ENCODE results near the gene FSIP1.

Gene FSIP1

DNA sequence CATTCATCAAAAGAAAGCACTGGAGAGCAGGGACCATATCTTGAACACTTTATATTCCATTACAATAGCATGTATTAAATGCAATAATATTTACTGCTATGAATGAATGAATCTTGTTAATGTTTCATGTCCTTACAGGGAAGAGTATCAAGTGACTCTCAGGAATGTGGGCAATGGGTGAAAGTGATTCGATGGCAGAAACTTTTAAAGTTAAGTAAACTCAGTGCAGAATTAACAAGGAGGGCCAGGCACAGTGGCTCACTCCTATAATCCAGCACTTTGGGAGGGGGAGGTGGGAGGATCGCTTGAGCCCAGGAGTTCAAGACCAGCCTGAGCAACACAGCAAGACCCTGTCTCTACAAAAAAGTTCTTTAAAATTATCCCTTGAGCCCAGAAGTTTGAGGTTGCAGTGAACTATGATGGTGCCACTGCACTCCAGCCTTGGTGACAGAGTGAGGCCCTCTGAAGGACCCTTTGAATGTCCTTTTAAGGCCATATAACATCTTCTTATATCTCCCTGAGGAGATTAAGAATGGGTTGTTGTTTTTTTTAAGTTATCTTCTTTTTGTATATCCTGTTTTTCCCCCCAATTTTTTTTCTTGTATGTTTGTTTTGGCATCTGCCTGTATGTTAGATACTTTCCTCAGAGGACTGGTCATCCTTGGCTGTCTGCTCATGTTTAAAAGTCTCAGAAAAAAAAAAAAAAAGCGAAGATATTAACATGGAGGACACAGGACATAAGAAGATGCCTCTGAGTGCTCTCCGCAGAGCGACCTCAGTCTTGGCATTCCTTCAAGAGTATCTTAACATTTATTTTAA lies 9.6 kb upstream of the FSIP1 start:
- DNase-seq: no peak

DNA sequence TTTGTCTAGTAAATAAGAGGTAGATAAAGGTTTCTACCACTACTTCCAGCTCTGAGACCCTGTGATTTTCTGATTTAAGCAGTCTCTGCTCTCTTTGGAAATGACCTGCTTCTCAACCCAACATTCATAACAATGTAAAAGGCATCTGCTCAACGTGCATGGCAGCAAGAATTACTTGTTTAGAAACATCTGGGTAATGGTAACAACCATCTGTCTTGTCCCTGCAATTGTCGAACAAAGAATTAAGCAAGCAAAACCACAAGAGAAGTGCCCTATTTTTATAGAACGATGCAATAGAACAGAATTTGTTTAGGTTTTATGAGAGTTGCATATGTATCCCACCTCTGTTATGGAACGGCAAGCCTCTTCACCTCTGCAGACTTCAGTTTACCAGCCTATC lies 7.1 kb upstream of the FSIP1 start:
- no peak for DNase-seq

DNA sequence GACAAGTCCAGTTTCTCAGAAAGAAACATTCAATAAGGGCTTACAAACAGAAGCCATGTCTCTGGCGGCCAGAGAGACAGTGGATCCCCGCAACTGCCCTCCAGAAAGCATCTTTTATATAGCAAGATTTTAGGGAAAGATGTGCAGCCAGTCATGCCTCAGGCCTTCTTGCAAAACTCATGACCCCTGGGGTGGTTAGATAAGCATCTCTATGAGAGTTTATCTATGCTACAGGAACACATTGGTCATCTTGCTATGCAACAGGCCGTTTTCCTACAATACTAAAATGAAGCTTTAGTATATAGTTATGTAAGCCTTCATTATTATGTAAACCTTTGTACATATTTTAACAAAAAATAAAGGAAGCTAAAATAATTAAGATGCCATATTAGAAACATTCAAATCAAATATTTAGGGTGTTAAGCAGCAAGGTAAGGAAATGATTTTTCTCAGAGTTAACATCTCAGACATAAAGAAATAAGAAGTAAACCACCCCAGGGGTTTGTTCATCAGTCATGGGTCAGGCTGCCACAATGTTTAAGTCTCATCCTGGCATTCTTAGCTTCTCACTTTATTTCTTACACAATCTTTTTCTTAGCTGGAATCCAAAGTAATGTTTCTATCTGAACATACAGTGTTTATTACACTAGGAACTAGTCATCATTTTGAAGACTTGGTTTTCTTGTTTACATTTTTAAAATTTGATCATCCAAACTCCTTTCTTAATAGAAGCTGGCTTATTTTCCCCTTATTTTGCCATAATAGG lies 6.3 kb upstream of the FSIP1 start:
- DNase-seq: peak; percentile 69

DNA sequence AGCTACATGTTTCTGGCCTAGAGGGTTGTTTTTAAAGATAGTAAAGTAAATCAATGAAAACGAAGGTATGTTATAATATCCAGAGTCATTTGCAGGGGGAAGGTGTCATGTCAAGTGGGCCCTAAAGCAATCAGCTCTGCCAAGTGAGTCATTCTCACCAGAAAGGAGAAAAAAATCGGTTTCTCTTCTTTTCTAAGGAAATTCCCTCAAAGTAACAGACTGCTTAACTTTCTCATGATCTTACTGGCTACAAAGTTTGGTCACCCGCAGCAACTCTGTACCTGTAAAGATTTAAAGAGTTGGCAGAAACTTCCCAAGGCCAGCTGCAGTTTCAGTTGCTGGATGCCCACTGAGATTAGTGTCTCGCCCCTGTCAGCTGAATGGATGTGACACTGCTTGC lies 5.5 kb upstream of the FSIP1 start:
- peak; percentile 46 for DNase-seq

DNA sequence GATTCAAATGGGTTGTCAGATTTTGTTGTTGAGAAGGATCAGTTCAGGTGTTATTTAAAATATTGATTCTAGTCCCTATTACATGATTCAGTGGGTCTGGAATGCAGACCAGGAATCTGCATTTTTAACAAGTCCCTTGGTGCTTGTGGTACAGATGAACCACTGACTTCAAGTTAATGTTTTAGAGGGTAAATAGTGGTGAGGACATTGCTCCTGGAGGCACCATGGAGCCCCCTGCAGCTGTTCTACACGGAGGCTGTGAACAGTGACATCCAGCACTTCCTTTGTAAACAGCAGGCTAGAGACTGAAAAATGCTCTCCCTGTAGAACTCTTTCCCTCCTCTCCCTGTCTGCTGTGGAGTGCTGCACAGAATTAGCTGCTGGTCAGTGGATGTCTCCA lies 4.8 kb upstream of the FSIP1 start:
- DNase-seq: no peak

DNA sequence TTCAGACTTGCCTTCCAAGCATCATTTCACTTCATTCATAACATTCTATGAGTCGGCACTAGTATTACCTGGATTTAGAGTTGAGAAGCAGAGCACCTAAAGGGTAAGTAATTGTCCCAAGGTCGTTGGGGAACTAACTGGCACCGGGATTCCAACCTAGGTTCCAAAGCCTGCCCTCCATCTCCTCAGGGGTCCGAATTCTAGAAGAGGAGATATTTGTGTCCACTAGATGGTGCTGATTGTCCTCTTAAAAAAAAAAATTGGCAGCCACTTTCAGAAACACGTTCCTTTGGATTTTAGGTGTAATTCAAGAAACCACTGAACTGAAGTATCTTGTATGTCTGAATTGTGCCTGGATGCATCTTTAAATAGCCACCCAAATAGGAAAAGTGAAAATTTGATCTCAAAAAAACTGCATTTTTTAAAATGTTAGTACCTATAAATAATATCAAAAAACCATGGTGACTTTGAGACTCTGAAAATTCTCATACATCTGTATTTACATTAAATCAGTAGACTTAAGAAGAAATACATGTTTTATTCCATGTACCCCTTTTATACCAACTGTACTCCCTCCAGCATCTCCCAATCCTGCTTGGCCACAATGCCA lies 3.9 kb upstream of the FSIP1 start:
- DNase-seq: peak; percentile 72

DNA sequence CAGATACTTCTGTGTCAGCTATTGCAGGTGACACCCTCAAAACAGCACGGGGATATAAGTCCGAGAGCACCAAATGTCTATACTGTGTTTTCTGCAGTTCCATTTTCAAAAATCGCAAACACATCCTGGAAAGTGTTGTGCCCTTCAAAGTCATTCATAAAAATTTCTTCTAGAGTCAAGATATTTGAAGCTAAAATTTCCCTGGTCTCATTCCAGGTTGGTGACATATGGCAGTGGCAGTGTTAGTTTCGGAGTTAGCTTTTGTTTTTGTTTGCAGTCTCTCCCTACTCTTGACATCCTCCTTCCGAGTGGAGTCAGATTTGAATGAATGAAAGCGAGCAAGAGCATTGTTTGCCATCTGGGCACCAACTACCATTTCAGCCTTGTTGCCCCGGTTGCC lies 3.2 kb upstream of the FSIP1 start:
- no peak for DNase-seq

DNA sequence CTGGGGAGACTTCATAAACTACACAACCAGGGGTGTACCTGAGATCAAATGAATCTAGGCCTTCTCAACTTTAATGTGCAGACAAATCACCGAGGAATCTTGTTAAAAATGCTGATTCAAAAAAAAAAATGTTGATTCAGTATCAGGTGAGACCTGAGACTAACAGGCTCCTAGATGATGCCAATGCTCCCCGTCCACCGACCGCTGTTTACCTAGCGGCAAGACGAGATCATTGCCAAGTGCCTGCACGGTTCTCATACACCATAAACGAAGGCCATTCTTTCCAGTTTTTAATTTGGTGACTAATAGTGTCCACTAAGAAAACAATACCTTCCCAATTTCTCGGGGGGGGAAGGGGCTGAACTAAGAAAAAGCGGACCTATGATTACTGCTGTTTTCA lies 2.5 kb upstream of the FSIP1 start:
- DNase-seq: no peak

DNA sequence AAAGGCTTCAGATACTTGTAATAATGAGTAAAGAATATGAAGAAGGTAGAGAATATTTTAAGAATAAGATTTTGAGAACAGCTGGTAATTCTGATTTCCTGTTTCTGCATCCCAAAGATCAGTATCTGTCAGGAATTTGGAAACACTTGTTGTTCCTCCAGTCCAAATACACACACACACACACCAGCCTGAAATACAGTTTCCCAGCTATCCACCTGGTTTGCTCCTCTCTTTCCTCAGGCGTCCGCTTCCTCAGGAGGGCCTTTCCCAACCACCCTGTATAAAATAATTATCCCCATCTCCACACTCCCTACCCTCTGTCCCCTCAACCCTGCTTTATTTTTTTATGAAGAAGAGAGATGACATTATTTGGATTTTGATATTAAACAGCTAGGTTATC lies 2.0 kb upstream of the FSIP1 start:
- no peak for DNase-seq

DNA sequence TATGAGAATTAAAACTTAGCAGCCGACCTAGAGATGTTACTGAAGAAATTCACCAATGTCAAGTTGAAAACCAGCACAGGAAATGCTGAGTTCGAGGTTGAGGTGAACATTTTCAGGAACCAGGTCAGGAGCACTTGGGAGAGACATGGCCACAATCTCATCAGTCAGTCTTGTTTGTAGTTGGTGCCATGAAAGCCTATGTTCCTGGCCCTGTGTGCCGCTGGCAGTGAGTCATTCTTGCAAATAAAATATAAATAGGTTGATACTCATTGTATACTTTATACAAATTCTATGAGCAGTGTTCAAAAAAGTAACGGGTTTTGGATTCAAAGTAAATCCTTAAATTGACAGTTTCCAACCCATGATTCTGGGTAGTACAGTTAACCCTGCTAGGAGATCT lies 1.5 kb upstream of the FSIP1 start:
- peak; percentile 47 for DNase-seq

DNA sequence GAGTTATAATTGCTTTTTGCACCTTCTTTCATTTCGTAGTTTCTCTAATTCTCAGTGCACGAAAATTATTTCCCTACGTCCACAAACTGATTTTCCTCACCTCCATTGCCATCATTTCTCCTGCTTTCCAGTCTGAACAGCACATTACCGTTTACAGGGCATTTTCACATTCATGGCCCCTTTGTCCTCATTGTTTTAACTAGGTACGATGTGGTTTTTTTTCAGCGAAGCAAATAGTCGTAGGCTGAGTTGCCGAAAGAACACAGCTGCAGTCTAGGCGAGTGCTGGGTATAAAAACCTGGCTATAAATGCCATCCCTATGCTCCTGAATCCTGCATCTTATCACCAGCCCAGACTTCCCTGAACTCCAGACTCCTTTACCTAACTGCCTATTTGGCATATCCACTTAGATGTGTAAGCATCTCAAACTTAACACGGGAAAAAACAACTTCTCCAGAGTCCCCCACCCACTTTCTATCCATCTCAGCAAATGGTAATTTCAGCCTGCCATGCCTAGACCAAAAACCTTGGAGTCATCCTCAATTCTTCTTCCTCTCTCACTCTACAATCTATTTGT lies 691 bp upstream of the FSIP1 start:
- DNase-seq: no peak

DNA sequence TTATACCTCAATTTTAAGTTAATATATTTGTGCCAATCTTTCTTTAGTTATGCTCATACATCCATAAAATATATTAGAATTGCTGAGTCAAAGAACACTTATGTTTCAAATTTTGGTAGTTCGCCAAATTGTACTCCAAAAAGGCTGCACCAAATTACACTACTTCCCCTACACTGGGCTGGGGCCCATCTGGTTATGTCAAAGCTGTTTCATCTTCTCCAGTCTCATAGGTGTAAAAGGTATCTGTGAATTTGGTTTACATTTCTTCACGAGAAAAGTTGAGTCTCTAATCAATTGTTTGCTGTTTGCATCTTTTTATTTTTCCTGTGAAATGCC lies 706 bp downstream of the FSIP1 start:
- DNase-seq: no peak

DNA sequence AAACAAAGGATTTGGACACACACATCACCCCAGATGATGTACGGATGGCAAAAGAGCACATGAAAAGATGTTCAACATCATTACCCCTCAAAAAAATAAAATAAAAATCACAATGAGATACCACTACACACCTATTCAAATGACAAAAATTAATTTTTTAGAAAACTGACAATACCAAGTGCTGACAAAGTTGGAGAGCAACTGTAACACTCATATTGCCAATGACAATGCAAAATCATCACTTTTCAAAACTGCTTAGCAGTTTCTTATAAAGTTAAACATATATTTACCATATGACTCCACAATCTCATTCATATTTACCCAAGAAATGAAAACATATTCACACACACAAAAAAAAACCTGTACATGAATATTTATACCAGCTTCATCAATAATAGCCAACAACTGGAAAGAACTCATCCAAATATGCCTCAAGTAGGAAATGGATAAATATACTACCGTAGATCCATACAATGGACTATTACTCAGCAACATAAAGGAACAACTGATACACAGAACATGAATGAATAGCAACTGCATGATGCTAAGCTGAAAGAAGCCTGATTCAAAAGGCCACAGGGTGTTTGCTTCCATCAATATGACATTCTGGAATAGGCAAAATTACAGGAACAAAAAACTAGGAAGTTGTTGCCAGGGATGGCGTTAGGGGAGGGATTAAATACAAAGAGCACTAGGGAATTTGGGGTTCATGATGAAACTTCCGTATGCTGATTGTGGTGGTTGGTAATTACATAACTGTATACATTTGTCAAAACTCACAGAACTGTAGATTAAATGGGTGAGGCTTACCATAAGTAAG lies 1.3 kb downstream of the FSIP1 start:
- DNase-seq: no peak

DNA sequence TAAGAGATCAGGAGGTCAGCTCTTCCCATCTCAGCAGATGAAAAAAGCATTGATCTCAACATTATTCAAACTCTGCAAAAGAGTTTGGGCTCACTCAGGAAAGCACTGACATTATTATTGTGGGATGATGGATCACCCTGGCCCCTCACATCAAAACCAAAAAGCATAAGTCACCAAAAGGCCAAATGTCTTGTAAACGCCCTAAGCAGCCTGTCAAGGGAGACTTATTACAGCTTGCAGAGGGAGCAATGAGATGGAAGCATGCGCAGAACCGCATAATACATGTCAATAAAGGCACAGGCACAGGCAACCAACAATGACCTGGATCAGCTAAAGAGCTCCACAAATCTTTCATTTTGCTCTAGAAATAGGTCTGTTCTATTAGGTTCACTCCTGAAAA lies 4.6 kb downstream of the FSIP1 start:
- DNase-seq: no peak

DNA sequence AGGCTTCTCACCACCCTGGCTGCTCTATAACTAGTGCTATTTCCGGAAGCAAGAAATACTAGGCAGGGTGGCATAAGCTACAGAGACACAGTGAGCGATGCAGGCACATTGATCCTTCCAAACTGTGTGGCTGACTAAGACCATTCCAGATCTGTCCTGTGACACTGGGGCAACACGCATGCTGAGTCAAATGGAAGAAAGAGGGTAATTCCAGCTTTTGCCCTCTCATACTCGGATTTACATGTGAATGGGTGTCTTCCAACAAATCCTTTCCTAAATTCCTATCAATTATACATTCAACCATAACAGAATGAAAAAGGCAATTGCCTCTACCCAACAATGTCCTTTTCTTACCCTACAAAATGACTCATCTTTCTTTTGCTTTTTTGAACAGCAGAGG lies 5.1 kb downstream of the FSIP1 start:
- DNase-seq: no peak

DNA sequence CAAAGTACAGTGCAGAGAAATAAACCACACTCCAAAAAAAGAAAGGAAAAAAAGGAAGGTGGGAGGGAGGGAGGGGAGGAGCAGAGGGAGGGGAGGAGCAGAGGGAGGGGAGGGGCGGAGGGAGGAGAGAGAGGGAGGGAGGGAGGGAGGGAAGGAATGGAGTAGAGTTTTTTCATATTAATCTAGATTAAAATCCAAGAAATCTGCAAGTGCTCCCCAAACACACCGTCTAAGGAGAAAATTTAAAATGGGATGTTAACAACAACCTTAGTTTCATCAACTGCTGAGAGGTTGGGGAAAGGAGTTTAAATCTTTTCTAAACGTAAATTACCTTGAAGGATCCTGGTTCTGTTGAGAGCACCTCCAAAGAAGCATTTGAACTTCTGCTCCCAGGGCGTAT lies 6.6 kb downstream of the FSIP1 start:
- no peak for DNase-seq

DNA sequence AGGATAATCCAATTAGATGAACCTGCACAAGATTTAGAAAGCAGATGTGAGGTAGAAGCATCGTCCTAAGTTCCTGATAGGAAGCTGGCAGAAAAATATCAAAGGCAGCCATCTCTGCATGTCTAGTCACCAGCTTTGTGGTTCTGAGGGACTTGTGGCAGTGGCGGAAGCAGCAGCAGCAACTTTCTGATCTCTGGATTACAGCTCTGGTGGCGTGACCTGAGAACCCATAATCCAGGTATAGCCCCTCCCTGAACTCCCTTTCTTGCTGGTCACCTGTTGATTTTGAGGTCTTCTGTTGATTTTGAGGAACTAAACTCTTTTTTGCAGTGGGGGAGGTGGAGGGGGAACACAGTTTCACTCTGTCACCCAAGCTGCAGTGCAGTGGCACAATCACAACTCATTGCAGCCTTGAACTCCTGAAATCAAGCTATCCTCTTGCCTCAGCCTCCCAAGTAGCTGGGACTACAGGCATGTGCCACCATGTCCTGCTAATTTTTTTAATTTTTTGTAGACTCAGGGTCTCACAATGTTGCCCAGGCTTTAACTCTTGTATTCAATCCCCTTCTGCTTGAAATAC lies 7.9 kb downstream of the FSIP1 start:
- no peak for DNase-seq

DNA sequence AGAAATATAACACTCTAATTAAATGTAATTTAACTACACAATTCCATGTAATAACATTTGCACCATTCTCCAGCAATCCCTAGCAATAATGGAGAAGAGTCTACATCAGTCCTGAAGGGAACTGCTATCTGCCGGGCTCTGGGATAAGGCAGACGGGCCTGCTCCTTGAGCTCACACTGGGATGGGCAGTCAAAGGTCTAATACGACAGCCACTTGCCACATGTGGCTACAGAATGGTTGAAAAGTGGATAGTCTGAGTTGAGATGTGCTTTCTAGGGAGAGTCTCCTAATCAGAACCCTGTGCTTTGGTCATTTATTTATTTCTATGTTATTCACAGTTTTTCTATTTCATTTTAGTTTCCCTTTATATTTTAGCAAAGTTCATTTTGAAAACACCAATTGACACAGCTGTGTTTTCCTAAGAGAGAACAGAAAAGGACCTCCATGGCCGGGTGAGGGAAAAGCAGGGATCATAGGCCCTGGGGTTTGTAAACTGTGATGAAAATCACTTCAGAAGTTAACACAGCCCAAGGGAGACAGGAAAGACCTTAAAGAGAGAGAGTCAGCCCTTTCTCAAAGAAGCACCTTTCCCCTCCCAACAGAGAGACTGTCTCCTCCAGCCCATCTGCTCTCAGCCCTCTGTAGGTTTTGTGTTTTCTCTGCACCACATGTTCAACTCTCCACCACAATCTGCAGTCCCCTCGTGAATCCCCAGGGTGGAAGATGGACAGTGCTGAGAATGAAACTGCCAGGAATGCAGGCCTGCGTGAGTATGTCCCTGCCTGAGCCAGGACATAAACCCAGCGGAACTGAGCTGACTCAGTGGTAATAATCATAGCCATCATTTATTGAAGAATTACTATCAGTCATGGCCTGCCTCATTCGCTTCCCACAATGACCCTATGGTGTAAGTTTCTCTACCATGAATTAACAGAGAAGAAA lies 11.6 kb downstream of the FSIP1 start:
- DNase-seq: peak; percentile 87

DNA sequence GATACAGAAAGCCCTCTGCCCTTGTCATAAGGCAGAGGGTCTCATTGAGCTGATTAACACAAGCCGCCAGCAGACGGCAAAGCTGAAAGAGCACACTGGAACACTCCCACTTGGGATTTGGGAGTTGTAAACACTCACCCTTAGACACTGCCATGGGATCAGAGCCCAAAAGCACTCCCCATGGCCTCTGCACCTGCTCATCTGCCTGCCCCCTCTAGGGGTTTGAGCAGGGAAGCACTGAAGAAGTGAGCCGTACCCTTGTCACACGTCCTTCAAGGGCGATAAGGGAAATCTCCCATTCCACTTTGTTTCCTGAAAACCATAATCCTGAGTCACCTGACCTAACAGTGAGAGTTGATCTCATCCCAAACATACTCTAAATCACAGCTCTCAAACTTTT lies 14.7 kb downstream of the FSIP1 start:
- DNase-seq: no peak

DNA sequence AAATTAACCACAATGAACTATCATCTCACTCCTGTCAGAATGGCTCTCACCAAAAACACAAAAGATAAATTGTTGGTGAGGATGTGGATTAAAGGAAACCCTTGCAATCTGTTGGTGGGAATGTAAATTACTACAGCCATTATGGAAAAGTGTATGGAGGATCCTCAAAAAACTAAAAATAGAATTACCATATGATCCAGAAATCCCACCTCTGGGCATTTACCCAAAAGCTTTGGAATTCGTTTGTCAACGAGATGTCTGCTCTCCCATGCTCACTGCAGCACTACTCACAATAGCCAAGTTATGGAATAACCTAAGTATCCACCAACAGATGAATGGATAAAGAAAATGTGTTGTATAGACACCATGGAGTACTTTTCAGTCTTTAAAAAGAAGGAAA lies 21.6 kb downstream of the FSIP1 start:
- no peak for DNase-seq

DNA sequence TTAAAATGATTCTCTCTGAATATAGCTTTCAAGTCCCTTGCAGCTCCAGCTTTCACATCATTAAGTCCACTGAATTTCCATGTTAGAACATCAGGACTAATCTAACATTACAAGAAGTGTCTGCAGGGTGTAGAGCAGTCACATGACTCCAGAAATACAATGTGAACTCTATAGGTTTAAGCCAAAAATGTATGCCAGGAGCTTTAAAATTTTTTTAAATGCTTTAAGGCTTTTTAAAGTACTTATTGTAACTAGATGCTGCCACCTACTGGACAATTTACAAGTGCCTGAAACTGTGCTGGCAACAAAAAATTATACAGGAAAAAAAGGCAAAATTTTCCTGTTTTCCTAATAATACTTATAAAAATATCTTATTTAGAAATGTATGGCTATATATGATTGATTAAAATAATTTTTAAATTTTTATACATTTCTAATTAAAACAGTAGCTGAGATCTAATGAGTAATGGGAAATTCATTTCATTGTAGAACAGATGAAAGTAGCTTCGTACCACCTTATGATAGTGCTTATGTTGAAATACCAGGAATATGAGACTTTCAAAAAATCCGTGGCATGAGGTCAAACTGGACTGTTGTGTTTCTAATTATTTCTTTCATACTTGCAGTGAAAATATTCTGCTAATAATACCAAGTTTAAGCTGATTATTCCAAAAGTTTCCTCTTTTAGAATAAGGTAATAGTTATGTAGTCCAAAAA lies 25.7 kb downstream of the FSIP1 start:
- DNase-seq: peak; percentile 60

Measured in EL (cell line).